GM21526 (cell line): ENCODE data around the gene ARHGEF17.
A peak's percentile ranks its signal among the peaks of the same experiment; 100 is the strongest.

Experiments used
- ATAC-seq: cut with Tn5 transposase; IDR thresholded peaks from one replicate; pipeline ENCODE4 v1.9.1; 2021; ENCODE audit warnings: moderate library complexity; ENCODE audit not compliant: unreplicated experiment, low FRiP score

Gene ARHGEF17

GRCh38 chr11:73325036-73325981, 17.2 kb downstream of the ARHGEF17 start:
- ATAC-seq, result peak; percentile 46

- ATAC-seq, result no peak
Observed at GRCh38 chr11:73326929-73327811, 19.1 kb downstream of the ARHGEF17 start.

GRCh38 chr11:73327812-73328364, 19.8 kb downstream of the ARHGEF17 start:
- no peak for ATAC-seq

- no peak for ATAC-seq
Observed at GRCh38 chr11:73330569-73331093, 22.6 kb downstream of the ARHGEF17 start.

GRCh38 chr11:73331138-73331916, 23.3 kb downstream of the ARHGEF17 start:
- no peak for ATAC-seq

- no peak for ATAC-seq
Observed at GRCh38 chr11:73333173-73333572, 25.1 kb downstream of the ARHGEF17 start.

GRCh38 chr11:73333640-73334383, 25.7 kb downstream of the ARHGEF17 start:
- ATAC-seq, result no peak

GRCh38 chr11:73334384-73335203, 26.5 kb downstream of the ARHGEF17 start:
- no peak for ATAC-seq

- ATAC-seq, result no peak
Observed at GRCh38 chr11:73335204-73335923, 27.3 kb downstream of the ARHGEF17 start.

GRCh38 chr11:73337846-73338245, 29.8 kb downstream of the ARHGEF17 start:
- no peak for ATAC-seq

GRCh38 chr11:73338279-73338678, 30.2 kb downstream of the ARHGEF17 start:
- no peak for ATAC-seq

GRCh38 chr11:73340164-73340563, 32.1 kb downstream of the ARHGEF17 start:
- no peak for ATAC-seq

GRCh38 chr11:73342633-73343032, 34.6 kb downstream of the ARHGEF17 start:
- ATAC-seq, result no peak

GRCh38 chr11:73343076-73343873, 35.2 kb downstream of the ARHGEF17 start:
- ATAC-seq, result no peak

GRCh38 chr11:73344191-73344607, 36.1 kb downstream of the ARHGEF17 start:
- no peak for ATAC-seq

GRCh38 chr11:73345481-73346160, 37.5 kb downstream of the ARHGEF17 start:
- no peak for ATAC-seq
